HG03521 (cell line): ENCODE data around the gene SPATA33.

Experiments used
- ATAC-seq: cut with Tn5 transposase; IDR thresholded peaks from one replicate; pipeline ENCODE4 v1.9.1; 2021; ENCODE audit warnings: mild to moderate bottlenecking, moderate library complexity; ENCODE audit not compliant: unreplicated experiment

SPATA33 gene

GRCh38 chr16:89657442-89658220 is at the start of gene SPATA33, which contains the start of gene CHMP1A:
Gene SPATA33 (plus strand): TSS chr16:89657836. CDS start chr16:89657912, 76 bp downstream.
Gene CHMP1A (minus strand): TSS chr16:89657708. CDS start chr16:89657588, 120 bp downstream.
- peak; percentile 88 for ATAC-seq

GRCh38 chr16:89607937-89608740 is 49.5 kb upstream of the SPATA33 start:
- no peak for ATAC-seq

- ATAC-seq: no peak
Observed at GRCh38 chr16:89610108-89610453, 47.6 kb upstream of the SPATA33 start.

- ATAC-seq: no peak
Observed at GRCh38 chr16:89612415-89613166, 45.0 kb upstream of the SPATA33 start.

GRCh38 chr16:89613231-89613953 is 44.2 kb upstream of the SPATA33 start, which contains the start of gene DPEP1:
Gene DPEP1 (plus strand): TSS chr16:89613642. CDS start chr16:89630411, 16,769 bp downstream.
- ATAC-seq: no peak

GRCh38 chr16:89613954-89614459 is 43.6 kb upstream of the SPATA33 start:
- ATAC-seq: no peak

GRCh38 chr16:89615176-89615575 is 42.5 kb upstream of the SPATA33 start:
- ATAC-seq: no peak

GRCh38 chr16:89615596-89616090 is 42.0 kb upstream of the SPATA33 start:
- ATAC-seq: no peak

GRCh38 chr16:89616623-89617022 is 41.0 kb upstream of the SPATA33 start:
- no peak for ATAC-seq

- ATAC-seq: no peak
Observed at GRCh38 chr16:89617036-89617435, 40.6 kb upstream of the SPATA33 start.

GRCh38 chr16:89618109-89618998 is 39.3 kb upstream of the SPATA33 start:
- no peak for ATAC-seq

- no peak for ATAC-seq
Observed at GRCh38 chr16:89619840-89620239, 37.8 kb upstream of the SPATA33 start.

GRCh38 chr16:89620406-89620841 is 37.2 kb upstream of the SPATA33 start:
- ATAC-seq: no peak

GRCh38 chr16:89621136-89621697 is 36.4 kb upstream of the SPATA33 start:
- no peak for ATAC-seq

- ATAC-seq: no peak
Observed at GRCh38 chr16:89621698-89622409, 35.8 kb upstream of the SPATA33 start.

GRCh38 chr16:89623511-89624261 is 34.0 kb upstream of the SPATA33 start:
- no peak for ATAC-seq
